HG02588 (cell line): ENCODE data around the gene PEX16.

ENCODE experiments used
- ATAC-seq: cut with Tn5 transposase; IDR thresholded peaks from one replicate; pipeline ENCODE4 v1.9.1; 2021; ENCODE audit warnings: mild to moderate bottlenecking, moderate library complexity; ENCODE audit not compliant: unreplicated experiment

The PEX16 gene

DNA sequence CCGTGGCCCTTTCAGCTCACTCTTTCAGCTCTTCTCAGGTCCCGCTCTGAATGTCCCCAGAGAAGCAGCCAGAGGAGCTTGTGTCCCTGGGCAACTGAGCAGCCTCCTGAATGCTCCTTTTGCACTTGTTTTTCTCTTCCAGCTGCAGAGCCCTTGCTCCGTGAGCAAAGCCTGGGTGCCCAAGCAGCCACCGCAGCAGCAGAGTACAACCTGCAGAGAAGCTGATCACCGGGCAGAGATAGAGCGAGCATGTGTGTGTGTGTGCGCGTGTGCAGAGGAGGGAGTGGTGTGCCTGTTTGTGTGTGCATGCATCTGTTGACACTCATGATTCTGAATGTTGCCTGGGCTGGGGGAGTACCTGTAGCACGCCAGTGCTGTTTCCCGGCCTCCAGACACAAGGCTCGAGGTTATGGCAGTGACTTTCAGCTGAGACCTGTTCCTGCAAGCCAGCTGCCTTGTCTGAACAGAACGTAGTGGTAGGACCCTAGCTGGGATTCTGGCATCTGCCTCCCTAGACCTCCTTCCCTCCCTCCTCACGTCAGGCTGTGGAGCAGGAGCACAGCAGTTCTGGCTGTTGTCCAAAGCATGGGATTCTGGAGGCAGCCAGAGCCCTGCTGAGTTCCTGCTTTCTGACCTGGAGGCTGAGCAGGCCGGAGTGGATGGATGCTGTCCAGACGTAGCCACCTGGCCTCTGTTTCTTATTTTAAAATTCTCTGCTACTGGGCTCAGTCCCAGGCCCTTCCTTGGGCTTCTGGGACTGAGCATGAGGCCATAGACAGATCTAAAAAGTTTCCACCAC lies 36.7 kb downstream of the PEX16 start:
- no peak for ATAC-seq

DNA sequence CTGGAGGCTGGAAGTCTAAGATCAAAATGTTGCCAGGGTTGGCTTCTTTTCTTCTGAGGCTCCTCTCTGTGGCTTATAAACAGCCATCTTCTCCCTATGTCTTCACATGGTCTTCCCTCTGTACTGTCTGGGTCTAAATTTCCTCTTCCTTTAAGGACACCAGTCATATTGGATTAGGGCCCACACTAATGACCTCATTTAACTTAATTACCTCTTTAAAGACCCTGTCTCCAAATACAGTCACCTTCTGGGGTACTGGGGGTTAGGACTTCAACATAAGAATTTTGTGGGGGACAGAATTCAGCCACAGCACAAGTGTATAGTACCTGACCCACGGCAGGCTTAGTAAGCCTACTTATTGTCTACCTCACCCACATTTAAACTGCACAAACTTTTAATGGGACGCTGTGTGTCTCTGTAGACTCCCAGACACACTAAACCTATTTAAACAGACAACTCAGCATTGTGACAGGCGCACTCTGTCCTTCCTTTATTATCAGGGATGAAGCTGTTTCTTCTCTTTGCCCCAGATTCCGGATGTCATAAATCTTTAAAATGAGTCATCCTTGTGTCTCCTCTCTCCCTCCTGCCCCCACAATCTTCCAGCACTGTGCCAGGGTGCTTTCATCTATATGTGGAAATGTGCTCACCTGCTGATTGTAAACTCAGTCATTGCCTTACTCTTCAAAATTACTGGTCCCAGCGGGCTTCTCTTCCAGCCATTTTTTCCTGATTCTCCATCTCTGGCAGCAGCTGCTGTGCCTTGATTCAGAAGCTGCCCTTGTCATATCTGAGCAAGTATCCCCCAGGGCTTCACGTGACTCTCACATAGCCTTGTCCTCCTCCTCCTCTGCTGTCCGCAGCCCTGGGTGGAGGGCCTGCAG lies 37.6 kb downstream of the PEX16 start:
- no peak for ATAC-seq

DNA sequence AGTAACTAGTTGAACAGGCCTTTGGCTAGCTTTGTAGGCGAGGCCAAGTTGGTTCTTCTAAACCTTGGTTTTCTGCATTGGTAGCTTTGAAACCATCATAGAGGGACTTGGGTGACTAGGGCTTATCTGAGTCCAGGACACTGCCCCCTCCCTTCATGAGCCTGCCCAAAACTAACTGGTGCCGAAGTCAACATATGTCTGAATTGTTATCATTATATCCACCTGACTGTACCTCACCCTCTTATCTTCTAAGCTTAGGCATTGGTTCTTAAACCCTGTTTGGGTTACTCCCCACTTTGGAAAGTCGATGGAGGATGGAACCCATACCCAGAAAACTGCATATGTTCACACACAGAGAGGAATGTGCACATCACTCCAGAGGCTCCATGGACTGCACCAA lies 39.8 kb downstream of the PEX16 start:
- ATAC-seq = no peak

DNA sequence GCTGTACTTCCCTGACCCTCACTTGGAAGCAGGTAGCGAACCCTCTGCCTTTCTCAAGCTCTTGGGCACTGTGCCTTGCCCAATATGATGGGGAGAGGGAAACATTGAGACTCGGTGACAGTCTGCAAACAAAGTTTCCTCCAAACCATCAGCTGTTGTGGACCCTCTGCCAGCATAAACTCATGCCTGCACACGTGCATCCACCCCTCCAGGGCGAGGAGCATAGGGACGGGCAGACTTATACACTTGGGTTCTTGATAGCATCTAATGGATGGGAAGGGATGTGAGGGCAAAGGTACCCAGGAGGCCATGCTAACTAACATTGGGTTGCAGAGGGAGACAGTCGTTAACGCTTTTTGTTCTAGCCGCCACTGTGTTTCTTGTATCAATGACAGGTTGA lies 40.5 kb downstream of the PEX16 start:
- no peak for ATAC-seq

DNA sequence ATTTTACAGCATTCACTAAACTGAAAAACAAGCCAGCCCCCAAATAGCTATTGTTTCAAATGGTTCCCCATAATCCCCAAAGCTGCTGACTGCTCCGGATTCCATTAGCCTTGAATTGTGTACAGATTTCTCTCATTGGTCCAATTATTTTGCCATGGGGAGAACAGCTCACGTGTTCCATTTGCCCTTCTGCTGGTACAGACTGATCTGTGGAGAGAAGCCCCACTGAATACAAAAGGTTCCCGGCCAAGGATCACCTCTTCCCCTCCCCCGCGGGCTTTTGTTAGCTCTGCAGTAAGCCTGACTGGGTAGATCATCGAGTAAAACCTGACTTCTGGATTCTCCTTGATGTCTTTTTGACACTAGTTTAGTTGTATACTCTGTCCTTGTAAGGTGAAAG lies 41.3 kb downstream of the PEX16 start:
- ATAC-seq = no peak

DNA sequence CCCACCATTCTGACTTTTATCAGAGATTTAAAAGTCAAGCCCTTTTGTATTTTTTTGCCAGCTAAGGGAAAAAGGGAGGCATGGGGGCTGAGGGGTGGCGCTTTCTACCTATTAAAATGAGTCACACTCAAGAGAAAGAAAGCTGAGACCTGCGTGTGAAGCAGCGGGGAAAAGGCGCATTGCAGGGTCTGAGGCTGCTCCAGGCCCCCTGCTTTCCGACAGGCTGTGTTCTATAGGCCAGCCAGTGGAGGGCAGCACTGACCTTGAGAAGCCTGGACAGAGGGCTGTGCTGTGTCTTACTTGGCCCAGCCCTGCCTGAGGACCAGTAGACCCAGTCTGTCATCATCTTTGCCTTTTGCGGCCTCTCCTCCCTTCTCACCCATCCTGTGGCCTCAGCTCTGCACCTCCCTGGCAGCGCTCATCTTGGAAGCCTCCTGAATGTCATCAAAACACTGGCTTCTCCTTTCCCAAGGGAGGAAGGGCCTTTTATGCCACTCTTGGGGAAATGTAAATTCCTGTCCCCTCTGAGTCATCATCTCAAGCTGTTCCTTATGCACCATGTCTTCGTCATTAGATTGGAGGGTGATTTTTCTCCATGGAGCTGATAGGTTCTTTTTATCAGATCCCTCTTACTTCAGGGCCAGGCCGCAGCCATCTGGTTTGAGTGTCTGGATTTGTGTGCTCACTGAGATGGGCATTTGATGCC lies 44.9 kb downstream of the PEX16 start:
- ATAC-seq = no peak

DNA sequence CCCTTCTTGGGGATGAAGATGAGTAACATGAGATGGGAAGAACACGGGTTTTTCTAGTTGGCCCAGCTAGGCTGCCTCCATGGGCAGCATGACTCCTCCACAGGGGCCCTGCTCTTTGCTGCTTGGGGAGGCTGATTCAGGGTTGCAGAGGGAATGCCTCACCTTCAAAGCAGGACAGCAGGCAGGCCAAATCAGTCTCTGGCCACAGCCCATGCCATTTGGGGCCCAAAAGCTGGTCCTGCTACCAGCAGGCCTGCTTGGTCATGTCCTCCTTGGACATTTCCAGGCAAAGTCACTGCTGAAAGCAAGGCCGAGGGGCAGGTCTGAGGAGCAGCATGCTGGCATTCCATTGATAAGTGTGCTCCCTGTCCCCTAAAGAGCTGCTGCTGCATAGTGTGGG lies 46.0 kb downstream of the PEX16 start:
- ATAC-seq = no peak

DNA sequence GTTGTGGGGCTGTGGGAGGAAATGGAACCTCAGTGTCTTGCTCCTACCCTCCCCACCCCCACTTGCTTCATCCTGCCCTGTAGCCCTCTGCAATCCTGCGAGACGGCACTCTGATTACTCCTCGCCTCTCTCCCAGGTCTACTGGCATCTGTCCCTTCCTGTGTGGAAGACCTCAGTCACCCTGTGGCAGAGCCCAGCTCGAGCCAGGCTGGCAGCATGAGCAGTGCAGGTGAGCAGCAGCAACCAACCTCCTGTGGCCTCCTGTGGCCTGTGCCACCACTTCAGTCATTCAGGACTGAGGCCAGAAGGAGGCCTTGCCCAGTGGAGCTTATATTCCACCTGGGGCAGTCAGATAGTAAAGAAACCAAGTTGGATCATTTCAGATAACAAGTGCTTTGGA lies 47.0 kb downstream of the PEX16 start:
- ATAC-seq = no peak

DNA sequence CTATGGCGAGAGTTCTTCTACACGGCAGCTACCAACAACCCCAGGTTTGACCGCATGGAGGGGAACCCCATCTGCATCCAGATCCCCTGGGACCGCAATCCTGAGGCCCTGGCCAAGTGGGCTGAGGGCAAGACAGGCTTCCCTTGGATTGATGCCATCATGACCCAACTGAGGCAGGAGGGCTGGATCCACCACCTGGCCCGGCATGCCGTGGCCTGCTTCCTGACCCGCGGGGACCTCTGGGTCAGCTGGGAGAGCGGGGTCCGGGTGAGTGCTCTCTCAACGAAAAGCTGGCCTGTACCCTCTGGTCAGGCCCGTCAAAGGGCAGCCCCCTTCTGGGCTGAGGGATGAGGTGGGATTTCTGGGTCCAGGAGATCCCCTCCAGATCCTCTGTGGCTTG lies 48.1 kb downstream of the PEX16 start:
- ATAC-seq = no peak

DNA sequence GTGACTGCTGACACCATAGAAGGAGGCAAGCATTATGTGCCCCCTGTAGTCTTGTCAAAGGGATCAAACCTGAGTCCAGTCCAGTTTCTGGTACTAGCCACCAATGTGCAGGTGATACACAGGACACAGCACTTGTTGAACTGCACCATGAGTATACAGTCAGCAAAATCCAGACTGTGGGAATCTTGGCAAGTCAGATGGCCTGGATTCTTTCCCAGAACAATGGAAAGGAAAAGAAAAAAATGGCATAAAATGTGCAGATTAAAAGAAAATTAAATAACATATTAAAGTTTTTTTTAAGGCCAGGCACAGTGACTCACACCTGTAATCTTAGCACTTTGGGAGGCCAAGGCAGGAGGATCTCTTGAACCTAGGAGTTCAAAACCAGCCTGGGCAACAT lies 53.6 kb downstream of the PEX16 start:
- no peak for ATAC-seq

DNA sequence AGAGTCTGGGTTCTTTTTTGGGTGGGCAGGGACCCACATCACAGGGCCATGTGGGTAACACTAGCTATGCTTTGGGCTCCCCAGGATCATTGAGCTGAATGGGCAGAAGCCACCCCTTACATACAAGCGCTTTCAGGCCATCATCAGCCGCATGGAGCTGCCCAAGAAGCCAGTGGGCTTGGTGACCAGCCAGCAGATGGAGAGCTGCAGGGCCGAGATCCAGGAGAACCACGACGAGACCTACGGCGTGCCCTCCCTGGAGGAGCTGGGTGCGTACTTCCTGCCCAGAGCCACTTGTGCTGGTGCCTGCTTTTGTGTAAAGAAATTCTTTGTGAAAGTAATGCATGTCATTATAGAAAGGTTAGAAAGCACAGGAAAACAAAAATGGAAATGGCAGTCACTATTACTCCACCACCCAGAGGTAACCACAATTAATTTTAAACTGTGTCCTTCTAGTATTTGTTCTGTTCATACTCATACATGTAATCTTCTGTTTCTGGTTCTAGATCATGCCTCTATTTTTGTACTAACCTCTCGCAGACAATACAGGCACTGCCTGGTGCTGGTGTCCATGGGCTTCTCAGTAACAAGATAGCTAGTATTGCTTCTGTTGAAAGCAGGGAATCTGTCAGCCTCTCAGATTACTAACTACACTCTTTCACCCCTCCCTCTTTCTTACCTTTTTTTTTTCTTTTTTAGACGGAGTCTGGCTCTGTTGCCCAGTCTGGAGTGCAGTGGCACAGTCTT lies 56.7 kb downstream of the PEX16 start:
- ATAC-seq = no peak

DNA sequence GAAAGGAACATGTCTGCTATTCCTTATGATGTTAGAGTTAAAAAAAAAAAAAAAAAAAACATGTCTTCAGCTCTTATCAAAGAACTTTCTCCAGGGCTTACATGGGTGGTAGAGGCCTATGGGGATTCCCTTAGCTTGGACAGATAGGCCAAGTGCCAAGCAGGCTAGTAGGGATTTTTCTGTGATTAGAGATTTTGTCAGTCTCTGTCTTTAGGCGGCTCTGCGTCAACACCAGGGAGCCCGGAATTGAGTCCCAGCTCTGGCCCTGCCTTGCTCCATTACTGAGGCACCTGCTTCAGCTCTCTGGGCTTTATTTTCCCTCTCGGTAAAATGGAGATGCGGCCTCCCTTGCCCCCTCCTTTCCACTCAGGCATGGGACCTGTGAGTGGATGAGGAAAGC lies 57.3 kb downstream of the PEX16 start:
- ATAC-seq = no peak
